ENCODE results near the gene DCTN4. TPM values are rescaled to one million over a fixed set of nuclear protein-coding genes. Genes with fewer than 3 reads are reported as not detected.

The DCTN4 gene
- polyA plus RNA-seq, 6 donors from 2014 or later = 4.9 to 17.9 (median 12.0) TPM

GRCh38 chr5:150700594-150701377 is 58.0 kb downstream of the DCTN4 start, which contains the start of gene RBM22:
TSS of gene RBM22 (minus strand) at chr5:150701062. CDS start at chr5:150700985, 77 bp downstream.
- Mint-ChIP-seq H3K36me3 (peaks cover 0 to 6% of the 10 kb centered on the region in 2 donors), H3K27ac (peak within 1 kb of the TSS in 1 of 6 donors; percentile 83), H3K4me1 (no peaks in the 10 kb centered on the region), H3K27me3 (no peaks in the 10 kb centered on the region), H3K4me3 (no peak within 1 kb of the TSS), H3K9me3 (no peaks in the 10 kb centered on the region)
- ATAC-seq (ENCODE audit: low read depth in 2 of 2) = peak; percentile 96
- DNase-seq = peak; percentile 88

- Mint-ChIP-seq H3K27me3 (no peaks in the 10 kb centered on the region), H3K4me3 (no peak overlapping the region), H3K9me3 (no peaks in the 10 kb centered on the region), H3K36me3 (peaks cover 0 to 10% of the 10 kb centered on the region in 2 donors), H3K27ac (no peak overlapping the region), H3K4me1 (no peaks in the 10 kb centered on the region)
- ATAC-seq (ENCODE audit: low read depth in 2 of 2) (no peak), DNase-seq (no peak)
Observed at GRCh38 chr5:150700246-150700593, 58.6 kb downstream of the DCTN4 start.

- no peak overlapping the region for H3K4me3 Mint-ChIP-seq
- H3K27me3 Mint-ChIP-seq = no peaks in the 10 kb centered on the region
- H3K9me3 Mint-ChIP-seq = no peaks in the 10 kb centered on the region
- peaks cover 17 to 40% of the 10 kb centered on the region in 2 donors for H3K36me3 Mint-ChIP-seq
- no peak for ATAC-seq (ENCODE audit: low read depth in 2 of 2)
- no peak for DNase-seq
- H3K4me1 Mint-ChIP-seq = no peaks in the 10 kb centered on the region
- no peak overlapping the region for H3K27ac Mint-ChIP-seq
Observed at GRCh38 chr5:150694612-150695011, 64.2 kb downstream of the DCTN4 start.

GRCh38 chr5:150692276-150692675 is 66.5 kb downstream of the DCTN4 start:
- no peaks in the 10 kb centered on the region for H3K9me3 Mint-ChIP-seq
- H3K4me3 Mint-ChIP-seq = no peak overlapping the region
- H3K36me3 Mint-ChIP-seq = peaks cover 25 to 46% of the 10 kb centered on the region in 2 donors
- ATAC-seq (ENCODE audit: low read depth in 2 of 2) (no peak), DNase-seq (no peak)
- no peaks in the 10 kb centered on the region for H3K27me3 Mint-ChIP-seq
- H3K27ac Mint-ChIP-seq = no peak overlapping the region
- H3K4me1 Mint-ChIP-seq = no peaks in the 10 kb centered on the region

- Mint-ChIP-seq H3K4me3 (no peak overlapping the region), H3K27me3 (no peaks in the 10 kb centered on the region), H3K9me3 (no peaks in the 10 kb centered on the region), H3K4me1 (no peaks in the 10 kb centered on the region), H3K27ac (peak overlapping the region in 2 of 6 donors; percentile 17 to 30), H3K36me3 (peaks cover 31 to 40% of the 10 kb centered on the region in 2 donors)
- ATAC-seq (ENCODE audit: low read depth in 2 of 2) (no peak), DNase-seq (no peak)
Observed at GRCh38 chr5:150690760-150691159, 68.1 kb downstream of the DCTN4 start.

GRCh38 chr5:150689120-150689519 is 69.7 kb downstream of the DCTN4 start:
- no peaks in the 10 kb centered on the region for H3K4me1 Mint-ChIP-seq

GRCh38 chr5:150676578-150676977 is 82.2 kb downstream of the DCTN4 start:
- H3K36me3 Mint-ChIP-seq = peaks cover 8 to 9% of the 10 kb centered on the region in 2 donors
- no peaks in the 10 kb centered on the region for H3K9me3 Mint-ChIP-seq
- no peak overlapping the region for H3K27ac Mint-ChIP-seq
- no peak for DNase-seq
- H3K4me1 Mint-ChIP-seq = peaks cover 0 to 5% (median 0%) of the 10 kb centered on the region in 3 donors
- H3K27me3 Mint-ChIP-seq = peaks cover 6 to 8% (median 8%) of the 10 kb centered on the region in 3 donors
- no peak overlapping the region for H3K4me3 Mint-ChIP-seq
- no peak for ATAC-seq (ENCODE audit: low read depth in 2 of 2)

More at GRCh38 chr5:150689120-150689519, 69.7 kb downstream of the DCTN4 start:
- Mint-ChIP-seq H3K36me3 (peaks cover 28 to 31% of the 10 kb centered on the region in 2 donors), H3K27me3 (no peaks in the 10 kb centered on the region), H3K9me3 (no peaks in the 10 kb centered on the region), H3K4me3 (no peak overlapping the region), H3K27ac (no peak overlapping the region)
- ATAC-seq (ENCODE audit: low read depth in 2 of 2) (no peak), DNase-seq (no peak)

DNA sequence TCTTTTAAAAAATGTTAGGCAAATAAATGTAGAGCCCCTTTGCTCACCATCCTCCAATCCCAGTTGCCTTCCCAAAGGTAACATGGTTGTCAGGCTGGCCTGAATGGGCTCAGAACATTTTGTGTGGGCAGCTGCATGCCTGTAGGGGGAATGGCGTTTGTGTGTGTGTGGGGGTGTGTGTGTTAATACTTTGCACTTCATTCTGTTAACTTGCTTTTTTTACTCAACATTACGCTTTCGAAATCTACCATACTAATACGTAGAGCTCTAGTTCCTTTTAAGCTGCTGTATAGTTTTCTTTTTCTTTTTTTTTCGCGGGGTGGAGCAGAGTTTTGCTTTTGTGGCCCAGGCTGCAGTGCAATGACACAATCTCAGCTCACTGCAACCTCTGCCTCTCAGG is 83.7 kb downstream of the DCTN4 start:
- H3K4me1 Mint-ChIP-seq = peaks cover 0 to 10% (median 5%) of the 10 kb centered on the region in 3 donors
- H3K27ac Mint-ChIP-seq = no peak overlapping the region
- no peak for DNase-seq
- peaks cover 0 to 2% of the 10 kb centered on the region in 2 donors for H3K36me3 Mint-ChIP-seq
- no peak overlapping the region for H3K4me3 Mint-ChIP-seq
- H3K9me3 Mint-ChIP-seq = no peaks in the 10 kb centered on the region
- H3K27me3 Mint-ChIP-seq = peaks cover 19 to 22% (median 19%) of the 10 kb centered on the region in 3 donors
- no peak for ATAC-seq (ENCODE audit: low read depth in 2 of 2)

- Mint-ChIP-seq H3K4me1 (peaks cover 0 to 10% (median 5%) of the 10 kb centered on the region in 3 donors), H3K27me3 (peaks cover 24 to 27% (median 25%) of the 10 kb centered on the region in 3 donors), H3K36me3 (no peaks in the 10 kb centered on the region), H3K4me3 (no peak overlapping the region), H3K9me3 (no peaks in the 10 kb centered on the region), H3K27ac (no peak overlapping the region)
- DNase-seq = no peak
- no peak for ATAC-seq (ENCODE audit: low read depth in 2 of 2)
Observed at GRCh38 chr5:150674341-150674821, 84.4 kb downstream of the DCTN4 start.

DNA sequence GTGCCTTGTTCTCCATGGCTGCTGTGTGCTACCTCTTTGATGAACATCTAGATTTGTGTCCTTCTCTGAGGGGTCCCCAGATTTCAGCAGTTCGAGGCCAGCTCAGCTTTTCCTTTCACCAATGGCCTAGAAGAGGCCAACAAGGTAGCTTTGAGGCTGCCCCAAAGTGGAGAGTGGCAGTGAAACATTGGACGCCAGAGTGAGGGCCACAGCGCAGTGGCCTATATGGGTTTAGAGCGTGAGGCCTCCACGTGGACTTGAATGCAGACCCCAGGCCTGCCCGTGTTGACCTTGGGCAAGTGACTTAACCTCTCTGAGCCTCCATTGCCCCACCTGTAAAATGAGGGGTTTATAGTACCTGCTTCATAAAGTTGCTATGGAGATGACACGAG is 85.9 kb downstream of the DCTN4 start:
- Mint-ChIP-seq H3K27ac (no peak overlapping the region), H3K36me3 (no peaks in the 10 kb centered on the region), H3K27me3 (peaks cover 25 to 27% (median 26%) of the 10 kb centered on the region in 3 donors), H3K4me3 (peak overlapping the region in 7 of 8 donors; percentile 36 to 85 (median 77)), H3K9me3 (no peaks in the 10 kb centered on the region), H3K4me1 (peaks cover 0 to 10% (median 5%) of the 10 kb centered on the region in 3 donors)
- ATAC-seq (ENCODE audit: low read depth in 2 of 2) = no peak
- no peak for DNase-seq

GRCh38 chr5:150672237-150672883 is 86.5 kb downstream of the DCTN4 start:
- peaks cover 25 to 27% (median 26%) of the 10 kb centered on the region in 3 donors for H3K27me3 Mint-ChIP-seq
- H3K4me1 Mint-ChIP-seq = peaks cover 0 to 10% (median 5%) of the 10 kb centered on the region in 3 donors
- H3K9me3 Mint-ChIP-seq = no peaks in the 10 kb centered on the region
- H3K27ac Mint-ChIP-seq = no peak overlapping the region
- no peaks in the 10 kb centered on the region for H3K36me3 Mint-ChIP-seq
- DNase-seq (no peak), ATAC-seq (ENCODE audit: low read depth in 2 of 2) (peak; percentile 52 to 62)
- peak overlapping the region; percentile 36 to 90 (median 78) for H3K4me3 Mint-ChIP-seq

DNA sequence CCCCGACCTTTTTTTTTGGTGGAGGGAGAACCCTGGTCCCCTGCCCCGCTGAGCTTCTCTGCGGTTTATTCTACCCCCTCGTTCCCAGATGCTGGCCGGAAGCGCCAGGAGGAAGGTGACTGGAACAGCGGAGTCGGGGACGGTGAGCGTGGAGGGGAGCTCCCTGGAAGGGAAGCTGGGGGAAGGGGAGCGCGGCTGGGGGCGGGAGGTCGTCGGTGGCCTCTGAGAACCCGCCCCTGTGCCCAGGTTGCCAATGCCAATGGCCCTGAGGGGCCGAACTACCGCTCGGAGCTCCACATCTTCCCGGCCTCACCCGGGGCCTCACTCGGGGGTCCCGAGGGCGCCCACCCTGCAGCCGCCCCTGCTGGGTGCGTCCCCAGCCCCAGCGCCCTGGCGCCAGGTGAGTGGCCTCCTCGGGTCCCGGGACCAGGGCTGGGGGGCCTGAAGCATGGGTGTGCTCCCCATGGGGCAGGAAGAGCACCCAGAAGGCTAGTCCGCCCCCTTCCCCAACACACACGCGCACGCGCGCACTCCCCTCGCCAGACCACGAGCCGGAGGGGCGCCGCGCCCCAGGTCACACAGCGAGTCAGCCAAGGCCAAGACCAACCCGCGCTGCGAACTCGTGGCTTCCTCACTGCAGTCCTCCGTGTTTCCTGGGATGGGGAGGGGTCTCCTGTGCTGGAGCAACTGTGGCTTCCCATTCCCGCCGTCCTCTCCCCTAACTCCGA is 87.1 kb downstream of the DCTN4 start:
- Mint-ChIP-seq H3K4me1 (peaks cover 0 to 10% (median 5%) of the 10 kb centered on the region in 3 donors), H3K36me3 (no peaks in the 10 kb centered on the region), H3K27ac (peak overlapping the region in 1 of 6 donors; percentile 37), H3K9me3 (no peaks in the 10 kb centered on the region), H3K4me3 (peak overlapping the region; percentile 36 to 90 (median 78)), H3K27me3 (peaks cover 25 to 27% (median 26%) of the 10 kb centered on the region in 3 donors)
- ATAC-seq (ENCODE audit: low read depth in 2 of 2) (peak; percentile 69 to 72), DNase-seq (peak; percentile 23)

DNA sequence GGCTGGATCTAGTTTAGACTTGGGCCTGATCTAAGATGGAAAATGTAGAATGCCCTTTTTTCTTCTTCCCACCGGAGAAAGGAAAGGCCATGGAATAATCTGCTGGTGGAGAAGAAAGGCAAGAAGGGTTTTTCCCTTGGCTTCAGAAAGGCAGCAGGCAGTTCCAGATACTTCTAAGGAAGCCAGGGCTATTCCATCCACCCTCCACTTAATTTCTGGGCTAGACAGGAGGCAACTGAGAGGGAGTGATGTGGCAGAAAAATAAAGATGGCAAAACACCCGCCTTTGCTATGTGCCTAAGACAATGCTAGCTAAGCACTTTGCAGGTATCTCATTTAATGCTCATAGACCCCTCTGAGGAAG is 87.9 kb downstream of the DCTN4 start:
- ATAC-seq (ENCODE audit: low read depth in 2 of 2) = no peak
- H3K9me3 Mint-ChIP-seq = no peaks in the 10 kb centered on the region
- no peak overlapping the region for H3K27ac Mint-ChIP-seq
- peaks cover 0 to 10% (median 5%) of the 10 kb centered on the region in 3 donors for H3K4me1 Mint-ChIP-seq
- H3K36me3 Mint-ChIP-seq = no peaks in the 10 kb centered on the region
- DNase-seq = no peak
- peak overlapping the region; percentile 10 to 83 (median 70) for H3K4me3 Mint-ChIP-seq
- peaks cover 25 to 27% (median 26%) of the 10 kb centered on the region in 3 donors for H3K27me3 Mint-ChIP-seq

All from naive B cell (primary cell).